GM21447 (cell line): Measurements from ENCODE around the gene SMOC1.

ENCODE experiments used
- ATAC-seq: cut with Tn5 transposase; IDR thresholded peaks from one replicate; pipeline ENCODE4 v1.9.1; 2021; ENCODE audit not compliant: unreplicated experiment

Gene SMOC1

GRCh38 chr14:69879175-69880043 lies at the start of gene SMOC1:
TSS of gene SMOC1 (plus strand) at chr14:69879416. CDS start at chr14:69879679, 263 bp downstream.
- no peak for ATAC-seq

- ATAC-seq: no peak
Measured at GRCh38 chr14:69838881-69839416, 40.3 kb upstream of the SMOC1 start.

- no peak for ATAC-seq
Measured at GRCh38 chr14:69839661-69840060, 39.6 kb upstream of the SMOC1 start.

- no peak for ATAC-seq
Measured at GRCh38 chr14:69841656-69842055, 37.6 kb upstream of the SMOC1 start.

- ATAC-seq: no peak
Measured at GRCh38 chr14:69842686-69843420, 36.4 kb upstream of the SMOC1 start.

GRCh38 chr14:69844171-69844570 lies 35.0 kb upstream of the SMOC1 start:
- ATAC-seq: no peak

- no peak for ATAC-seq
Measured at GRCh38 chr14:69845050-69845581, 34.1 kb upstream of the SMOC1 start.

- ATAC-seq: no peak
Measured at GRCh38 chr14:69845787-69846186, 33.4 kb upstream of the SMOC1 start.

- ATAC-seq: no peak
Measured at GRCh38 chr14:69848156-69848555, 31.1 kb upstream of the SMOC1 start.

- no peak for ATAC-seq
Measured at GRCh38 chr14:69848903-69849391, 30.3 kb upstream of the SMOC1 start.

GRCh38 chr14:69850086-69850735 lies 29.0 kb upstream of the SMOC1 start:
- ATAC-seq: no peak

GRCh38 chr14:69850736-69851112 lies 28.5 kb upstream of the SMOC1 start:
- ATAC-seq: no peak

GRCh38 chr14:69852531-69853321 lies 26.5 kb upstream of the SMOC1 start:
- no peak for ATAC-seq

- ATAC-seq: no peak
Measured at GRCh38 chr14:69853774-69854173, 25.4 kb upstream of the SMOC1 start.

- no peak for ATAC-seq
Measured at GRCh38 chr14:69854598-69854997, 24.6 kb upstream of the SMOC1 start.

GRCh38 chr14:69855180-69855832 lies 23.9 kb upstream of the SMOC1 start:
- no peak for ATAC-seq

GRCh38 chr14:69858801-69859200 lies 20.4 kb upstream of the SMOC1 start:
- ATAC-seq: no peak

- no peak for ATAC-seq
Measured at GRCh38 chr14:69859591-69859990, 19.6 kb upstream of the SMOC1 start.

- no peak for ATAC-seq
Measured at GRCh38 chr14:69860221-69860620, 19.0 kb upstream of the SMOC1 start.
